A549 (cell line): Measurements from ENCODE around the gene SLC39A11. TPM values are rescaled to one million over a fixed set of nuclear protein-coding genes. Genes with fewer than 3 reads are reported as not detected.

Experiments used
- ATAC-seq, 2 experiments: fragments of 200-7000 bp in 1 of 2; fragments of >200 bp in 1 of 2; cut with Nextera tagmentation in 1 of 2; cut with Tn5 transposase in 1 of 2; 3 replicates each; pipeline versions ENCODE4 v1.8.0 to v1.9.1; 2018 to 2020; ENCODE audit warnings: mild to moderate bottlenecking in 1 of 2, moderate library complexity in 1 of 2
- CTCF ChIA-PET: fragments of 300-600 bp; sonication (Branson Sonifier 250); formaldehyde crosslinking; extraction: SDS; loops from one replicate; lab custom pipeline; 2021; ENCODE audit warnings: antibody characterized with exemption, inconsistent platforms; lab: Yijun Ruan, JAX
- POLR2A ChIA-PET: fragments of 350-600 bp; formaldehyde crosslinking; extraction: SDS; loops from one replicate; lab custom pipeline; 2021; ENCODE audit warnings: antibody characterized with exemption, inconsistent platforms; lab: Yijun Ruan, JAX
- DNase-seq, 2 experiments: peaks; one replicate each; pipeline versions ENCODE4 v3.0.0 to v3.0.0-alpha.2; 2011 to 2016; ENCODE audit warnings: low read depth in 1 of 2, low spot score in 1 of 2
- FAIRE-seq: peaks from 2 replicates; lab custom pipeline; 2011; peaks lifted over from hg19 to GRCh38; lab: Jason Lieb, UNC
- H3K27ac ChIP-seq, 2 experiments: fragments of >200 bp; sonication (Bioruptor Twin); formaldehyde crosslinking; 3 replicates each; pipeline ENCODE4 v1.5.1; 2016 to 2017
- H3K4me1 ChIP-seq: fragments of >200 bp; sonication (Bioruptor Twin); formaldehyde crosslinking; 3 replicates; pipeline ENCODE4 v1.6.1; 2016
- H3K4me2 ChIP-seq: fragments of >200 bp; sonication (Bioruptor Twin); formaldehyde crosslinking; 3 replicates; pipeline ENCODE4 v1.6.1; 2016
- H3K4me3 ChIP-seq: fragments of >200 bp; sonication (Bioruptor Twin); formaldehyde crosslinking; 3 replicates; pipeline ENCODE4 v1.5.1; 2016
- H3K9me3 ChIP-seq: fragments of >200 bp; sonication (Bioruptor Twin); formaldehyde crosslinking; 3 replicates; pipeline ENCODE4 v1.6.1; 2016
- ATOH8 ChIP-seq: fragments of 250-450 bp; sonication (Bioruptor Pico); IDR thresholded peaks from 2 replicates; pipeline ENCODE4 v1.5.0; 2020; ENCODE audit warnings: low read depth, mild to moderate bottlenecking, moderate library complexity
- CEBPB ChIP-seq, 2 experiments: fragments of >200 bp in 1 of 2; sonication (Bioruptor Twin) in 1 of 2; formaldehyde crosslinking in 1 of 2; IDR thresholded peaks; 2 replicates each; pipeline ENCODE4 v1.6.1; 2012 to 2016
- CHD2 ChIP-seq: fragments of 150-350 bp; IDR thresholded peaks from 2 replicates; pipeline ENCODE4 v1.6.1; 2014; ENCODE audit warnings: low read length; ENCODE audit not compliant: partially characterized antibody
- CTCF ChIP-seq: fragments of >200 bp; sonication (Bioruptor Twin); formaldehyde crosslinking; IDR thresholded peaks from 3 replicates; pipeline ENCODE4 v1.5.1; 2016
- EHMT2 ChIP-seq: fragments of 200-600 bp; sonication (generic); IDR thresholded peaks from 2 replicates; pipeline ENCODE4 v1.6.1; 2016; ENCODE audit warnings: antibody characterized with exemption, low read depth, mild to moderate bottlenecking, moderate library complexity
- ESRRA ChIP-seq: fragments of 150-350 bp; IDR thresholded peaks from 2 replicates; pipeline ENCODE4 v1.6.1; 2014; ENCODE audit warnings: mild to moderate bottlenecking, low read length, borderline replicate concordance
- FOSB ChIP-seq: fragments of 250-450 bp; sonication (Bioruptor Pico); IDR thresholded peaks from 2 replicates; pipeline ENCODE4 v1.5.0; 2020; ENCODE audit warnings: mild to moderate bottlenecking, moderate library complexity
- FOSL2 ChIP-seq, 2 experiments: fragments of 450-650 bp in 1 of 2; fragments of >200 bp in 1 of 2; sonication (Bioruptor Twin) in 1 of 2; formaldehyde crosslinking; IDR thresholded peaks; 2 replicates each; pipeline versions ENCODE4 v1.5.0 to v1.6.1; 2016 to 2020; ENCODE audit warnings: mild to moderate bottlenecking in 1 of 2, moderate library complexity in 1 of 2
- GATA3 ChIP-seq: IDR thresholded peaks from 2 replicates; pipeline ENCODE4 v1.6.1; 2012; ENCODE audit warnings: borderline replicate concordance
- HES2 ChIP-seq: fragments of >200 bp; sonication (Bioruptor Twin); formaldehyde crosslinking; IDR thresholded peaks from 2 replicates; pipeline ENCODE4 v1.6.1; 2016
- JUN ChIP-seq, 2 experiments: fragments of >200 bp; sonication (Bioruptor Twin); formaldehyde crosslinking; IDR thresholded peaks; 2 replicates in 1 of 2; 3 replicates in 1 of 2; pipeline ENCODE4 v1.6.1; 2016 to 2017
- MAFK ChIP-seq: fragments of 450-650 bp; IDR thresholded peaks from 2 replicates; pipeline ENCODE4 v1.6.1; 2014; ENCODE audit not compliant: partially characterized antibody
- NPAS2 ChIP-seq: fragments of 250-450 bp; sonication (Bioruptor Pico); IDR thresholded peaks from 2 replicates; pipeline ENCODE4 v1.8.0; 2022; ENCODE audit warnings: mild to moderate bottlenecking, moderate library complexity, borderline replicate concordance
- NR3C1 ChIP-seq: fragments of >200 bp; sonication (Bioruptor Twin); formaldehyde crosslinking; IDR thresholded peaks from 3 replicates; pipeline ENCODE4 v1.6.1; 2017
- PHF8 ChIP-seq: fragments of 200-600 bp; sonication (generic); IDR thresholded peaks from 2 replicates; pipeline ENCODE4 v1.6.1; 2016; ENCODE audit warnings: low read depth, mild to moderate bottlenecking, antibody characterized with exemption, moderate library complexity, borderline replicate concordance
- RAD21 ChIP-seq, 2 experiments: fragments of >200 bp in 1 of 2; sonication (Bioruptor Twin) in 1 of 2; formaldehyde crosslinking in 1 of 2; IDR thresholded peaks in 1 of 2; conservative IDR thresholded peaks in 1 of 2; 2 replicates in 1 of 2; 3 replicates in 1 of 2; pipeline ENCODE4 v1.6.1; 2012 to 2018; ENCODE audit warnings: inconsistent platforms in 1 of 2
- RNF2 ChIP-seq: fragments of 200-600 bp; sonication (generic); IDR thresholded peaks from 2 replicates; pipeline ENCODE4 v1.6.1; 2016; ENCODE audit warnings: low read depth, mild to moderate bottlenecking, antibody characterized with exemption, moderate library complexity, borderline replicate concordance
- SMC3 ChIP-seq: fragments of >200 bp; sonication (Bioruptor Twin); formaldehyde crosslinking; IDR thresholded peaks from 3 replicates; pipeline ENCODE4 v1.6.1; 2018; ENCODE audit warnings: inconsistent platforms
- TFCP2L1 ChIP-seq: fragments of 250-450 bp; sonication (Bioruptor Pico); IDR thresholded peaks from 2 replicates; pipeline ENCODE4 v1.5.0; 2021; ENCODE audit warnings: mild to moderate bottlenecking
- USF2 ChIP-seq: fragments of 450-650 bp; IDR thresholded peaks from 2 replicates; pipeline ENCODE4 v1.6.1; 2014; ENCODE audit warnings: antibody characterized with exemption
- ZSCAN20 ChIP-seq: fragments of 250-450 bp; sonication (Bioruptor Pico); IDR thresholded peaks from 2 replicates; pipeline ENCODE4 v1.8.0; 2022; ENCODE audit warnings: mild to moderate bottlenecking, moderate library complexity
- WGBS: methylation state at CpG from one replicate; pipeline ENCODE4 v1.1.6; 2017; ENCODE audit errors: missing lambda C conversion rate; 5-methylcytosine and 5-hydroxymethylcytosine counted together
- polyA plus RNA-seq, 4 experiments: library from polyadenylated mRNA; depleted of rRNA in 3 of 4; stranded (reverse); fragments of >200 nt; fragmentation: RNase III in 1 of 4; extraction: RNeasy Plus Mini Kit Qiagen cat#74134 plus additional on column Dnase treatment in 1 of 4; gene quantifications; 2 replicates in 3 of 4; 3 replicates in 1 of 4; pipeline ENCODE4 v1.2.3, GENCODE V29; 2011 to 2017

Gene SLC39A11
- polyA plus RNA-seq, 2 of the 4 experiments (the other 2 are of a cell fraction) = 18.4 to 25.2 TPM

GRCh38 chr17:72657467-72658317 lies 434.8 kb downstream of the SLC39A11 start:
- POLR2A ChIA-PET = interaction anchor here (1.1 kb wide), 1 partner anchor 65 kb away, joined by 4 read pairs; no protein-coding TSS in a partner anchor
- TF ChIP-seq RAD21 (conservative IDR thresholded peaks at IDR 0.05 in 1 of 2, IDR thresholded peaks at IDR 0.05 in 1 of 2) (peak; percentile 75 to 82), ESRRA (no peak), ATOH8 (CRISPR knock-in tag) (no peak), CTCF (peak; percentile 53), RNF2 (no peak), SMC3 (peak; percentile 58)
- ATAC-seq = peak; percentile 67 to 88; a peak in 5 of 6 replicates
- Histone ChIP-seq H3K9me3 (no peaks in the 10 kb centered on the region), H3K27ac (peak overlapping the region; percentile 57 to 77), H3K4me1 (peaks cover 17% of the 10 kb centered on the region), H3K4me3 (no peak overlapping the region), H3K4me2 (peak overlapping the region; percentile 29; the same call in 2 of the 3 replicates)
- peak; percentile 35 to 60 for DNase-seq
- FAIRE-seq = no peak
- CTCF ChIA-PET = interaction anchor here (0.8 to 5.6 kb wide), 11 partner anchors 8 to 98 kb away, joined by 3 to 72 read pairs (median 3); no protein-coding TSS in a partner anchor
- WGBS = 52% methylated on average over 9 of the region's 9 CpGs

- ATAC-seq = no peak
- Histone ChIP-seq H3K4me3 (no peak overlapping the region), H3K4me1 (peaks cover 17% of the 10 kb centered on the region), H3K4me2 (no peak overlapping the region), H3K27ac (peak overlapping the region; percentile 4 to 77; a peak in 3 of 6 replicates), H3K9me3 (no peaks in the 10 kb centered on the region)
- ChIA-PET POLR2A (interaction anchor here (0.7 kb wide), 1 partner anchor 63 kb away, joined by 4 read pairs; no protein-coding TSS in a partner anchor), CTCF (interaction anchor here (0.7 to 5.6 kb wide), 5 partner anchors 13 to 96 kb away, joined by 3 to 72 read pairs (median 3); no protein-coding TSS in a partner anchor)
- TF ChIP-seq CHD2 (no peak), CEBPB (IDR thresholded peaks at IDR 0.05) (no peak), FOSL2 (IDR thresholded peaks at IDR 0.05) (no peak), FOSL2 (CRISPR knock-in tag; IDR thresholded peaks at IDR 0.05) (no peak), ESRRA (no peak), FOSB (CRISPR knock-in tag) (no peak), USF2 (no peak), EHMT2 (no peak), NPAS2 (CRISPR knock-in tag) (no peak), GATA3 (no peak), NR3C1 (no peak), PHF8 (no peak), RAD21 (conservative IDR thresholded peaks at IDR 0.05 in 1 of 2, IDR thresholded peaks at IDR 0.05 in 1 of 2) (no peak), ZSCAN20 (no peak), MAFK (no peak), JUN (IDR thresholded peaks at IDR 0.05) (no peak), HES2 (no peak), TFCP2L1 (CRISPR knock-in tag) (no peak)
- no peak for FAIRE-seq
- WGBS = 91% methylated on average over 14 of the region's 14 CpGs
- DNase-seq = no peak
These were observed 436.2 kb downstream of the SLC39A11 start for GRCh38 chr17:72656130-72656763.
